ENCODE results near the gene RAB4A. TPM values are rescaled to one million over a fixed set of nuclear protein-coding genes. Genes with fewer than 3 reads are reported as not detected.

RAB4A gene
- total RNA-seq, 1 donor from 2014 or later, result 44.1 TPM

GRCh38 chr1:229283183-229283611 is 12.3 kb downstream of the RAB4A start:
- no peaks in the 10 kb centered on the region for H3K27me3 ChIP-seq
- TF ChIP-seq EZH2phosphoT487 (IDR thresholded peaks at IDR 0.05) (no peak), EZH2 (IDR thresholded peaks at IDR 0.05) (no peak), CTCF (IDR thresholded peaks at IDR 0.05) (no peak)
- H3K27me3 Mint-ChIP-seq (ENCODE audit: insufficient read depth, low read depth), result no peaks in the 10 kb centered on the region
- H3K4me2 ChIP-seq, result no peak overlapping the region
- no peaks in the 10 kb centered on the region for H3K9me3 ChIP-seq (ENCODE audit: low read depth)
- H3K9me3 Mint-ChIP-seq, result peaks cover 5% of the 10 kb centered on the region
- peaks cover 14% of the 10 kb centered on the region for H3K36me3 Mint-ChIP-seq
- DNase-seq (ENCODE audit: low spot score), result no peak
- no peaks in the 10 kb centered on the region for H3K36me3 ChIP-seq
- no peak overlapping the region for H3K27ac ChIP-seq
- H3K27ac Mint-ChIP-seq, result no peak overlapping the region
- no peaks in the 10 kb centered on the region for H3K4me1 ChIP-seq
- no peak overlapping the region for H3K4me3 ChIP-seq
- H3K4me1 Mint-ChIP-seq, result peaks cover 8% of the 10 kb centered on the region
- no peak overlapping the region for H2AFZ ChIP-seq (replicated peaks)
- peaks cover 67% of the 10 kb centered on the region for H3K79me2 ChIP-seq (ENCODE audit: low read depth)
- no peak overlapping the region for H3K4me3 Mint-ChIP-seq
- H3K9ac ChIP-seq, result no peak overlapping the region
- H4K20me1 ChIP-seq (ENCODE audit: low read depth), result peaks cover 81% of the 10 kb centered on the region
- no peaks in the 10 kb centered on the region for H3F3A ChIP-seq (ENCODE audit: low read depth)

- H3K27me3 Mint-ChIP-seq (ENCODE audit: insufficient read depth, low read depth), result no peaks in the 10 kb centered on the region
- peaks cover 64% of the 10 kb centered on the region for H4K20me1 ChIP-seq (ENCODE audit: low read depth)
- H3K4me1 Mint-ChIP-seq, result peaks cover 5% of the 10 kb centered on the region
- no peak overlapping the region for H3K4me3 ChIP-seq
- no peaks in the 10 kb centered on the region for H3K27me3 ChIP-seq
- H2AFZ ChIP-seq (replicated peaks), result no peak overlapping the region
- no peak for TF ChIP-seq CTCF (IDR thresholded peaks at IDR 0.05)
- no peak for TF ChIP-seq EZH2phosphoT487 (IDR thresholded peaks at IDR 0.05)
- no peak for TF ChIP-seq EZH2 (IDR thresholded peaks at IDR 0.05)
- peaks cover 5% of the 10 kb centered on the region for H3K9me3 Mint-ChIP-seq
- H3K27ac ChIP-seq, result no peak overlapping the region
- H3K4me2 ChIP-seq, result no peak overlapping the region
- no peaks in the 10 kb centered on the region for H3K36me3 ChIP-seq
- H3K27ac Mint-ChIP-seq, result no peak overlapping the region
- no peaks in the 10 kb centered on the region for H3K4me1 ChIP-seq
- no peak overlapping the region for H3K9ac ChIP-seq
- H3F3A ChIP-seq (ENCODE audit: low read depth), result no peaks in the 10 kb centered on the region
- H3K4me3 Mint-ChIP-seq, result no peak overlapping the region
- H3K36me3 Mint-ChIP-seq, result peaks cover 16% of the 10 kb centered on the region
- DNase-seq (ENCODE audit: low spot score), result no peak
- no peaks in the 10 kb centered on the region for H3K9me3 ChIP-seq (ENCODE audit: low read depth)
- H3K79me2 ChIP-seq (ENCODE audit: low read depth), result peaks cover 54% of the 10 kb centered on the region
These were observed 14.0 kb downstream of the RAB4A start for GRCh38 chr1:229284887-229285286.

DNA sequence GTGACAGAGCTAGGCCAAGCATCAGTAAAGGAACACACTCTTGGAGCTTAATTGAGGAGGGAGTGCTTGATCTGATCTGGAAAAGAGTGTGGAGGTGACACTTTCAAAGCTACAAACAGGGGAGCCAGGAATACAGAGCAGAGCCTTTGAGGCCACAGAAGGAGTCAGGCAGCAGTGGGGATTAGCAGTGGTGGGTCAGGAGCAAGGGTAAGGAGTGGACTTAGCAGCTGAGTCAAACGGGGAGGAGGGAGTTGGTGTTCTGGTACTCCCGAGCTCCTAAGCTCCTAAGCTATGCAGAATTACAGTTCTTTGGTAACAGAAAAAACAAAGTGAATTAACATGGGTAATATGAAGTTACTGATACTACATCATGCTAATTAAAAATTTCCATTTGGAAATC is 14.5 kb downstream of the RAB4A start:
- Mint-ChIP-seq H3K4me1 (peaks cover 5% of the 10 kb centered on the region), H3K9me3 (peaks cover 5% of the 10 kb centered on the region), H3K27ac (no peak overlapping the region), H3K27me3 (ENCODE audit: insufficient read depth, low read depth) (no peaks in the 10 kb centered on the region), H3K36me3 (peaks cover 17% of the 10 kb centered on the region), H3K4me3 (no peak overlapping the region)
- Histone ChIP-seq H3K27me3 (no peaks in the 10 kb centered on the region), H3K9ac (no peak overlapping the region), H3K4me3 (no peak overlapping the region), H3K9me3 (ENCODE audit: low read depth) (no peaks in the 10 kb centered on the region), H3F3A (ENCODE audit: low read depth) (no peaks in the 10 kb centered on the region), H3K36me3 (no peaks in the 10 kb centered on the region), H3K4me1 (no peaks in the 10 kb centered on the region), H3K27ac (no peak overlapping the region), H3K4me2 (no peak overlapping the region), H3K79me2 (ENCODE audit: low read depth) (peaks cover 49% of the 10 kb centered on the region), H2AFZ (replicated peaks) (no peak overlapping the region), H4K20me1 (ENCODE audit: low read depth) (peaks cover 59% of the 10 kb centered on the region)
- no peak for TF ChIP-seq EZH2 (IDR thresholded peaks at IDR 0.05)
- no peak for TF ChIP-seq CTCF (IDR thresholded peaks at IDR 0.05)
- TF ChIP-seq EZH2phosphoT487 (IDR thresholded peaks at IDR 0.05), result no peak
- peak; percentile 27 for DNase-seq (ENCODE audit: low spot score)
